Measurements from ENCODE around the gene MYO5B.

Gene MYO5B

DNA sequence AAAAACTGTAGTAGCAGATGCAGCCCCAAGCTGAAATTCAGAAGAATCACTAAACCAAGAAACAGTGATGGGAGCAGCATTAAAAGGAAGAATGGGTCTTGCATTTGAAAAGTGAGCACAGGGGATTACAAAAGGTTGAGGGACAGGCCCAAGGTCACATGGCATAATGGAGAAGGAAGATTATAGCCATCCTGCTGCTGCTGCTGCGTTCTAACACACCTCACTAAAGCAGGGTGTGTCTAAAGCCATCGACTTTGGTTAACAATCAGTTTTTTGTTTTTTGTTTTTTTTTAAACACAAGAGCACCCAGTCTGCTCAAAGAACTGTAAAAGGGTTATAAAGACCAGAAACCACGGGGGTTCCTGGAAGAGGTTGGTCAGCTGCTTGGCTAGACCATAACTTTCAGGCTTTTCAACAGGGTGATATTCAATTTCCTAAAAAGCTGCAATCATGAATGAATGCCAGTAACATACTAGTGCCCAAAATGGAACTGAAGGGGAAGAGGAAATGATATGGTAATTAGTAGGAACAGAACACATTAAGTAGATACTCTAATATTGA, 102.6 kb downstream of the MYO5B start:
- TF ChIP-seq, protein P1, sequence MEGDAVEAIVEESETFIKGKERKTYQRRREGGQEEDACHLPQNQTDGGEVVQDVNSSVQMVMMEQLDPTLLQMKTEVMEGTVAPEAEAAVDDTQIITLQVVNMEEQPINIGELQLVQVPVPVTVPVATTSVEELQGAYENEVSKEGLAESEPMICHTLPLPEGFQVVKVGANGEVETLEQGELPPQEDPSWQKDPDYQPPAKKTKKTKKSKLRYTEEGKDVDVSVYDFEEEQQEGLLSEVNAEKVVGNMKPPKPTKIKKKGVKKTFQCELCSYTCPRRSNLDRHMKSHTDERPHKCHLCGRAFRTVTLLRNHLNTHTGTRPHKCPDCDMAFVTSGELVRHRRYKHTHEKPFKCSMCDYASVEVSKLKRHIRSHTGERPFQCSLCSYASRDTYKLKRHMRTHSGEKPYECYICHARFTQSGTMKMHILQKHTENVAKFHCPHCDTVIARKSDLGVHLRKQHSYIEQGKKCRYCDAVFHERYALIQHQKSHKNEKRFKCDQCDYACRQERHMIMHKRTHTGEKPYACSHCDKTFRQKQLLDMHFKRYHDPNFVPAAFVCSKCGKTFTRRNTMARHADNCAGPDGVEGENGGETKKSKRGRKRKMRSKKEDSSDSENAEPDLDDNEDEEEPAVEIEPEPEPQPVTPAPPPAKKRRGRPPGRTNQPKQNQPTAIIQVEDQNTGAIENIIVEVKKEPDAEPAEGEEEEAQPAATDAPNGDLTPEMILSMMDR (IDR thresholded peaks at IDR 0.05; ENCODE audit: borderline replicate concordance, extremely low read depth, low read length, poor library complexity, severe bottlenecking) = no peak
- no peak for TF ChIP-seq EZH2 (IDR thresholded peaks at IDR 0.05; ENCODE audit: borderline replicate concordance, low read depth, low read length, severe bottlenecking)
- ATAC-seq (ENCODE audit: insufficient read depth, low read depth) (no peak), DNase-seq (no peak)
- Histone ChIP-seq H3K4me3 (ENCODE audit: low read depth in 1 of 2, low read length in 2 of 2) (no peak overlapping the region), H3K27me3 (ENCODE audit: insufficient read depth, low read length, poor library complexity) (peaks cover 4% of the 10 kb centered on the region), H3K4me1 (ENCODE audit: insufficient read depth, low read length) (no peaks in the 10 kb centered on the region), H3K36me3 (ENCODE audit: insufficient read depth, low read length) (no peaks in the 10 kb centered on the region), H3K79me2 (ENCODE audit: insufficient read depth, low read length) (no peaks in the 10 kb centered on the region), H2AFZ (ENCODE audit: low read depth, low read length) (no peak overlapping the region), H3K9ac (ENCODE audit: low read depth, low read length) (no peak overlapping the region), H3K9me3 (ENCODE audit: insufficient read depth, low read length, severe bottlenecking) (no peaks in the 10 kb centered on the region), H3K27ac (ENCODE audit: low read length) (no peak overlapping the region), H3K4me2 (ENCODE audit: insufficient read depth, low read length) (no peak overlapping the region), H4K20me1 (ENCODE audit: insufficient read depth, low read length) (no peaks in the 10 kb centered on the region)

DNA sequence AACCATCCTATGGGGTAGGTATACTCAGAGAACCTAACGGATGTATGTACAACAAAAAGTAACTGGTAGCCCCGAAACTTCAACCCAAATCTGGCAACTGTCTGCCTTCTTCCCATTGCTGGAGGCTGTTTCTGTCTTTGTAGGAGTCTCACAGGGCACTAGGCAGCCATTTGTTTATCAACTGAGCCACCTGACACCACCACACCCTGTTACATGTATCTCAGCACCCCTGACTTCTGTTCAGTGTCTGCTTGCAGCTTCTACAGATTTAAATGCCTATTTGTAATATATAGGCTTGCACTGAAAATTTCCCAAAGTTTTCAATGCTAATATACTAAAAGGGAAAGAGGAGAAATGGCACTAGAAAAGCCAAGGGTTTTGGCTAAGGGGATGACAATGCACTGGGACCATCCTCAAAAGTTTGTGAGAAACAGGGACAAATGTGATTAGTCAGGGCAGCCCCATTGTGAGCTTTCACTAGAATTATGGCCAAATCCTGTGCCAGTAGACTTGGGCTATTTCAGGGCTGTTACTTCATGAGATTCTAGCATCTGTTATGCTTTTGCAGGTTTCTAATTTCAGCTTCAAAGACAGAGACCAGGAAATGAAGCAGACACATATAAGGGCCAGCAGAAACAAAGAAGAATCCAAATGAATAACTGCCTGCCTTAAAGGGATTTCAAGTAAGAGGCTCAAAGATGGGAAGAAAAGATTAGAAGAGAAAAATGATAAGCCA, 103.3 kb downstream of the MYO5B start:
- Histone ChIP-seq H3K9me3 (ENCODE audit: insufficient read depth, low read length, severe bottlenecking) (no peaks in the 10 kb centered on the region), H3K27me3 (ENCODE audit: insufficient read depth, low read length, poor library complexity) (peaks cover 4% of the 10 kb centered on the region), H3K4me2 (ENCODE audit: insufficient read depth, low read length) (no peak overlapping the region), H3K4me1 (ENCODE audit: insufficient read depth, low read length) (no peaks in the 10 kb centered on the region), H3K9ac (ENCODE audit: low read depth, low read length) (no peak overlapping the region), H3K27ac (ENCODE audit: low read length) (no peak overlapping the region), H3K79me2 (ENCODE audit: insufficient read depth, low read length) (no peaks in the 10 kb centered on the region), H3K36me3 (ENCODE audit: insufficient read depth, low read length) (no peaks in the 10 kb centered on the region), H4K20me1 (ENCODE audit: insufficient read depth, low read length) (no peaks in the 10 kb centered on the region), H2AFZ (ENCODE audit: low read depth, low read length) (no peak overlapping the region), H3K4me3 (ENCODE audit: low read depth in 1 of 2, low read length in 2 of 2) (no peak overlapping the region)
- no peak for DNase-seq
- ATAC-seq (ENCODE audit: insufficient read depth, low read depth) = no peak
- TF ChIP-seq, protein P1 (IDR thresholded peaks at IDR 0.05; ENCODE audit: borderline replicate concordance, extremely low read depth, low read length, poor library complexity, severe bottlenecking) = no peak
- no peak for TF ChIP-seq EZH2 (IDR thresholded peaks at IDR 0.05; ENCODE audit: borderline replicate concordance, low read depth, low read length, severe bottlenecking)

DNA sequence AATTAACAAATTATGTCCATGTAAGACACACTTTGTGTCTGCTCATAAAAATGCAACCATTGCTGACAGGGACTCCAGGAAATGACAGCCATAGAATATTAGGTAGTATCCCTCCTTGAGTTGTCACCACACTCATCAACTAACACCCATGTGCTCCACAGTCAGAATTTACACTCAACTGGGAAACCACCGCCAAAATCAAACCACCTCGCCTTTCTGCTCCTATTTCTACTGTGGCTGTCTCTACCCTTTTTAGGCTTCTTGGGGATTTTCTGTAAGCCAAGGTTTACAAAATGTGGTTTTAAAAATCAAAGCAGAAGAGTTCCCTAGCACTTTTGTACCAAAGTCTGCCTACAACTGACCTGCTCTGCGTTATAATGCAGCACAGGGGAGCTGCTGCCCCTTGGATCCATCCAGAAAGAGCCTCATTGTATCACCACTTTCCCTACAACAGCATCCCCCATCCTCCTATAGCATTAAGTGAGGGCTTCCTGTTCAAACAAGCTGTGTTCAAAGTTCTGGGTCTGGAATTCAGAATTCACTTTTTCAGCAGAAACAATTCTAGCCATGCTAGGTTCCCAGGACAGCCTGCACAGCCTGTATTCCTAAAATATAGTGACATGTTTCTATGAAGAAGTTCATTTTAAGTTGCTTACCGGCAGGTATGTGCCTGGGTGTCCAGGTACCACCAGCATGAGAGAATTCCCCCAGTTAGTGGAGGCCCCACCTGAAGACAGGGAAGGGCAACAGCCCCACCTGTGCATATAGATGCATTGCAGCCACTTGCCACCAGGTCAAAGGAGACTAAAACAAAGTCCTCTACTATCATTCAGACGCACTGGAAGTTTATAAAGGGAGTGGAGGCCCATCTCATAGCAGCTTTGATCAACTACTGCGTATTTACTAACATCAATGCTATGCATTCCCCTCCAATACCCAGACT, 104.3 kb downstream of the MYO5B start:
- Histone ChIP-seq H3K36me3 (ENCODE audit: insufficient read depth, low read length) (no peaks in the 10 kb centered on the region), H3K4me3 (ENCODE audit: low read depth in 1 of 2, low read length in 2 of 2) (no peak overlapping the region), H4K20me1 (ENCODE audit: insufficient read depth, low read length) (no peaks in the 10 kb centered on the region), H3K9me3 (ENCODE audit: insufficient read depth, low read length, severe bottlenecking) (peaks cover 2% of the 10 kb centered on the region), H2AFZ (ENCODE audit: low read depth, low read length) (no peak overlapping the region), H3K9ac (ENCODE audit: low read depth, low read length) (no peak overlapping the region), H3K27me3 (ENCODE audit: insufficient read depth, low read length, poor library complexity) (peaks cover 4% of the 10 kb centered on the region), H3K79me2 (ENCODE audit: insufficient read depth, low read length) (no peaks in the 10 kb centered on the region), H3K4me2 (ENCODE audit: insufficient read depth, low read length) (no peak overlapping the region), H3K27ac (ENCODE audit: low read length) (no peak overlapping the region), H3K4me1 (ENCODE audit: insufficient read depth, low read length) (no peaks in the 10 kb centered on the region)
- ATAC-seq (ENCODE audit: insufficient read depth, low read depth) = no peak
- TF ChIP-seq, protein P1 (IDR thresholded peaks at IDR 0.05; ENCODE audit: borderline replicate concordance, extremely low read depth, low read length, poor library complexity, severe bottlenecking) = no peak
- no peak for TF ChIP-seq EZH2 (IDR thresholded peaks at IDR 0.05; ENCODE audit: borderline replicate concordance, low read depth, low read length, severe bottlenecking)
- no peak for DNase-seq

Data from DND-41 (cell line).